GM15510 (cell line): ENCODE data around the gene DCLK3.

ENCODE experiments used
- POLR2A ChIP-seq: IDR thresholded peaks from 3 replicates; pipeline ENCODE4 v1.6.1; 2011; ENCODE audit warnings: borderline replicate concordance; ENCODE audit not compliant: insufficient read length; ENCODE audit errors: extremely low read depth

DCLK3 gene

DNA sequence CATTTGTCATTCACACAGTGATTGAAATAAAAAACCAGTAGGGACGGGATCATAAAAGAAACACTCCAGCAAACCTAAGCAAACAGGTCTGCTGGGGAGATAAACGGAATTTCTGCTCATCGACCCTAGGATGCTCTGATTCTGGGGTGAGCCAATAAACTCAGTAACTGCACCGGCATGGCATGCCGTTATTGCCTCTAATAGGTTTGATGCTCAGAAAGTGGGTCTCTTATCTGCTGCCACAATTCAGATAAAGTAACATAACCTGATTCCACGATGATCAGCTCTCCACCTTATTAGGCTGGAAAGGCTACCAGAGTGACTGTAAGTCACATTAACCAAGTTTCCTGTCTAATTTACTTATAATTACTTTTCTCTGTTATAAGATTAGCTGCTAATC, 19.6 kb downstream of the DCLK3 start:
- no peak for TF ChIP-seq POLR2A

DNA sequence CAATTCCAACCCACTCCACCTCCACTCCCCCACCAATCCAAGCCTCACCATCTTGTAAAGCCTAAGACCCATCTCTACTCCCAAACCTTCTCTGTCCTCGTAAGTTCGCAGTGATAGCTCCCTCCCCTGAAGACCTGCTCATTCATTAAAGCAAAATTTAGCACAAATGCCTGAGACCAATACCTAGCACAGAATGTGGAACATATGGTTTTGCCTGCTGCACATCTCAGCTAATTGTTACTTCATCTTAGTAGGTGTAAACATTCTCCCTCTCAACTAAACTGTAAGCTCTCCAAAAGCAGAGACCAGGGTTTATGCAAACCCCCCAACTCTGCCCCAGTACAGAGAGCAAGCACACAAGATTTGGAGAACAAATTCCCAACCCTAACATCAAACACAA, 20.5 kb downstream of the DCLK3 start:
- no peak for TF ChIP-seq POLR2A

DNA sequence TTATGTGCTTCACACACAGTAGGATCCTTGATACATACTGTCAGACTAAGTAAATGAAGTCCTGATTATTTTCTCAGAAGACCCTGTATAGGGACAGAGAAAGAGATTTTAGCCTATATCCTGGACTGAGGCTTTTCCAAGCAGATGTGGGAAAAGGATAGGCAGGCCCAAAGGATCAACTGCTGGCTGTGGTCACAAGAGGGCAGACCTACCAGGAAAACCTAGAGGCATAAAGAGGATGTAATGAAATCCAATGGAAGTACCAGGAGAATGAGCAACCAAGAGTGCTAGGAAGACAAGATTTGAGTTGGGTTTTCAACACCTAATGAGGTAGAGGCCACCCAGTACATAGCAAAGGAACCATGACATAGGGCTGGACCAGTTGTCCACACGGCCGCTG, 23.1 kb downstream of the DCLK3 start:
- no peak for TF ChIP-seq POLR2A

DNA sequence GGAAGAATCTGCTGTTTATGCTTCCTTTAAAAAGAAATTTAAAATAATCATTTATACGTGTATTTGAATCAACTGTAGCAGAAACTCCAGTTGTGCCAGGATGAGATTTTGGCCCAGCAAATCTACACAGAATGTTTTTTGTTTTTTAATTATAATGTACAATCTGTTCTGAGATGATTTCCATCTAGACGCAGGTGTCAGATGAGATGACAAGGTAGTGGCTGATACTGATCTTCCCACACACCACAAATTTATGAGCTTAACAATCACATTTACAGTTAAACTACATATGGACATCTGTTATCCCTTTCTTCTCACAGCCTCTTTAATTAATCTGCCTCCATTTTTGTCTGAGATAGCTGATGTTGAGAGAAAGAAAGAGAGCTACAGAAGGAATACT, 23.6 kb downstream of the DCLK3 start:
- TF ChIP-seq POLR2A, result no peak

DNA sequence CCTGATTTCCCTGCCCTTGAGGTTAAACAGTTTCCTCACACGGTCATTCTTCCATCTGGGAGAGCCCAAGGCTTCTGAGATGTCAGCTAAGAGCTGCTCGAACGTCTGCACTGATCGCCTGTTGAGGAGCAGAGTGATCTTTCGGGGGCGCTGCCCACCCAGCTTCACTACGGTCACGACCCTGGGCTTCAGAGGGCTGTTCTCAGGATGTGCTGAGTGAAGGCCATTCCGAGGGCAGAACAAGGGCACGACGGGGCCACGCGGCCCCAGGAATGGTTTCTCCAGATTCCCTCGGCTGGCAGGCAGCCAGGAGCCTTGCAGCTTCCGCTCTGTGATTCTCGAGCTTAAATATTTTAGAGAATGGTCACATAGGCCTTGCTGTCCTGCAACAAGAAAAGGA, 25.7 kb downstream of the DCLK3 start:
- no peak for TF ChIP-seq POLR2A

DNA sequence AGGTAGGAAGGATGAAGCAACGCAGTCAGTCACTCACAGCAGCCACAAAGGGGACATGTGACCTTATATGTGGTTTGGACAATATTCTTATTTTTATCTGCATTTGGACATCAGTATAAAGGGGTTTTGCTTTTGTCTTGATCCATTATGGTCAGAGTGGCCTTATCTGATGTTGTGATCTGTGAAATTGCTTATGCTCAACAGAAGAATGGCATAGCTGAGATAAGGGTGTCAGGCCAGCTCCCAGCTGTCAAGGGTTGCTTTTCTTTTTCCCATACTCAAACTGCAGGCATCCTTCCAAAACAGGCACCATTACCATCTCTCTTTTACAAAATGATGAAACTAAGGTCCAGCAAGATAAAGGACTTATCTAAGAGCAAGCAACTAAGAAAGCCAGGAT, 28.1 kb downstream of the DCLK3 start:
- TF ChIP-seq POLR2A, result no peak

DNA sequence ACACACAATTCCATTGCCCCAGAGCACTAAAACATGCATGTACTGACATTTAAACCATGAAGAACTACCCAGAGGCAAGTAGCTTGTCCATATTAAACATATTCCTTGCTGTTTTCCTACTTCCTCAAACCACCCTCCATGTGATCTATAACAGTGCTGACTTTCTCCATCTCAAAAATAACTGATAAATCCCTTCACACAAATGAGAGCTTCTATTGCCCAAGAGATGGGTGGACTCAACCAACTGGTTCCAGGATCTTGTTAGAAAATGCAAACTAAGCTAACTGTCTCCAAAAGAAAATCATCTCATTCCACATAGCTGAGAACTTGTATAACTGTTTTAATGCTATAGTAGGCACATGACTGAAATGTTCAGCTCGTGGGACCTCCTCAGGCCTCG, 29.6 kb downstream of the DCLK3 start:
- no peak for TF ChIP-seq POLR2A

DNA sequence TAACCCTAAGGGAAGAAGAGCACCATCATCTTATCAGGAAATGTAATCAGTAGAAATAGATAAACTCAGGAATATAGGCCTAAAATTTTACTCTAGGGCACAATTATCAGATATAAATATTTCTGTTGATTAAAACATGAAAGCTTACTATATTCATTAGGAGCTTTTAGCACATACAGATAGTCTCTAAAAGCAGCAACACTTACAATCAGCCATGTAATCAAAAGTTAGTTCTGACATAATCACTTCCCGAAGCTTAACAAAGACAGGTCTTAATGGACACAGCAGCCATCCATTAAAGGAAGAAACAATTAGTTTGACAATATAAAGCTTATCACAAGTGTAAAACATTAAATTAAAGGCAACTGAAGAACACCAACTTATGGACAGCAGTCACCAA, 30.6 kb downstream of the DCLK3 start:
- no peak for TF ChIP-seq POLR2A

DNA sequence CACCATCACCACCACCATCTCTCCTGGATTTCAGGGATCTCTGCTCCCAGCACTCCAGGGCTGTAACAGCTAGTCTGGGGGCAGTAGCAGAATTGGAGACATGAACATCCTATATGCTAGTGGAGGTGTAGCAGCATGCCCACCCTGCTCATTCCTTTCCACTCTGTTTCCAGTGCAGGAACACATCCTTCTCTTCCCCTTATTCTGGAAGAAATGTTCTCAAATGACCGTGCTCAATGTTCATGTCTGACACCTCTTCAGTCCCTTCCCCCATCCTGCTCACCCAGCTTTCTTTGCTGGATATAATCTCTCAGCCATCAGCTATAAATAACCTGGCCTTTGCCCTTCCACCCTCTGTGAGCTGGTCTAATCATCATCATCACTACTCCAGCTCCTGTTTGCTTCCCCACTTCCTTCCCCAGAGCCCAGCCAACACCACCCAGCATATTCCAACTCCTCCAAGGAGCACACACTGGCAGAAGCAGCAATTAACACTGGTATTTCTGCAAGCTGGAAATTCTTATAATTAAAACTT, 31.1 kb downstream of the DCLK3 start:
- TF ChIP-seq POLR2A, result no peak

DNA sequence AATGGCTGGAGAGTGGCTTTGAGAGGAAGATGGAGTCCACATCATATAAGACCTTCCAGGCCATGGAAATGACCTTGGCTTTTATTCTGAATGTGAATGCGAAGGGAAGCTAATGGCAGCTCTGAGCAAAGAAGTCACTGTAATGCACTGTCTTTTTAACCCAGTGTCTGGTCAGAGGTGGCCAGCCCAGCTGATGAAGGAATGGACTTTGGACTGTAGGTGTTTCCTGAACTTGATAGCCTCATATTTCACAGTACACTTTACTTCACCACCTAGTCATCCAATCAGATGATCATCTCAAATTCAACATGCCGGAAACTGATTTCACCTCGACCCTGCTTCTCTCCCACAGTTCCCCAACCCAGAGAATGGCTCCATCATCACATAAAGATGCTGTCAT, 33.4 kb downstream of the DCLK3 start:
- TF ChIP-seq POLR2A, result no peak

DNA sequence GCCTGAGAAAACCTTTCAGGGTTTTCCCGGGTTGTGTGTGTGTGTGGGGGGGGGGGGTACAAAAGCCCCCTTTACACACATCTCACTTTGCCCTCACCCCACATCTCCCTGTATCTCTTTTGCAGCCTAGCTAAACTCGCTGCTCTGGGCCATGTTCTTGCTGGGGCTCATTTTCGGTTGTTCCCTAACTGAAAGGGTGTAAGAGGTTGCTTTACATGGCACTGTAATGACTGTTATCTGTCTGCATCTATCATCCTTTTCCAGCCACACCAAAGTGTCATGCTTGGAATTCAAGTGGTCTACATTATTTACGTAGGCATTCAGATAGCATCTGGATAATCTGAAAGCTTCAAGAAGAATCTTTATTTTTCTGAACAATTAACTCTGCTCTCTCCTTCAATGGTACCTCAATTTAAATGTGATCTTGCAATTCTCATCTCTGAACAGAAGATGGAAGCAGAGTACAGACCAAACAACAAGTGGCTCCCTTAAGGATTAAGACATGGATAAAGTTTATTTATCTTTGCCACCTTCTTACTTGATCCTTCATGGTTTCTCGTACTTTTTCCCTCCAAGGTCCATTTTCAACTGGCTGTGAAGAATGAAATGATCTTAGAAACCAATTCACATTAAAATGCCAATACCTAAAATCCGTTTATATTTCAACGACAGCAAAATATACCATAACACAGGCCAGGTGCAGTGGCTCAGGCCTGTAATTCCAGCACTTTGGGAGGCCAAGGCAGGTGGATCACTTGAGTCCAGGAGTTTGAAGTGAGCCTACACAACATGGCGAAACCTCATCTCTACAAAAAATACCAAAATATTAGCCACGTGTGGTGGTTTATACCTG, 34.9 kb downstream of the DCLK3 start:
- no peak for TF ChIP-seq POLR2A

DNA sequence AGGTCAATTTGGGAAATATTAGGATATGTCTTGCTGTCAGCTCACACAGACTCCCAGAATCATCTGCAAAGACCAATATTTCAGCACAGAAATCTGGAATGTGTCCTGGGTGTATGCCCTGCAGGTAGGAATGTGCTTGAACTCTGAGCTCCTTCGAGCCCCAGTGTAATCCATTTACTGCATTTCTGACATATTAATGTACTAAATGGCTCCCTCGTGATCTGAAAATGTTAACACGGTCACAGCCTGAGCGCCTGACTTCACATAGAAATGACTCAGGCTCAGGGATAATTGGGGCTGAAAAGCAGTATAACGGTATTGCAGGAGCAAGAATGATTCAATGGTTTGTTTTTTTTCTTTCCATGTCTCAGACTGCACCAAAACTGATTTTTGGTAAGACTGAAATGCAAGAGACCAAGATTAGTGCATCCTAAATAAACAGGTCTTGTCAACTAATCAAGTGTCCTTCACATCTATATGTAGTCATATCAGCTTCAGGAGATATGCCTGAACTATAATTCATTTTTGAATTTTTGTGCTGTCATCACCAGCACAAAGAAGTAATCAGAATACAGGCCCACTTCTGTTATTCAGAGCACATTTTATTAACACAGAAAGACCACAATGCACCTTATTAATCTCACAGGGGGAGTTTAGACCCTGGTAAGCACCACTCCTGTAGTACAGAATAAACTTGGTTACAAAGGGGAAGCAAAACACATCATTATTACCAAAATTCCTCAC, 49.8 kb downstream of the DCLK3 start:
- TF ChIP-seq POLR2A, result no peak

DNA sequence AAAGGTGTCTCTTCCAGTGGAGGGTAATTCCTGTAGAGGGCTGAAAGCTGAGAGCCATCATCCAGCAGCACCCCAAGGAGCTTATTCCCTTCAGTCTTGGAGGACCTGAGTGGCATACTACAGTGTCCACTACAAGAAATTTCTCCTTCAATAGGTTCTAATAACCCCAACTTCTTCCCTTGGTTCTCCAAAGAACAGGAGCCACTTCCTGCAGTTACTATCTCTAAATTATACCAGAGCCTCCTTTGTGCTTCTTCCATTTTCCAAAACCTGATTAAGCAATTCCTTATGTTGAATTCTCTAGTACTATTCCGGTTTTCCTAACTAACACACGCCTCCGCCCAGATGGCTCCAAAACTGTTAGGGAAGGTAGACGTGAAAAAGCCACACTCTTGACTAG, 50.4 kb downstream of the DCLK3 start:
- TF ChIP-seq POLR2A, result no peak

DNA sequence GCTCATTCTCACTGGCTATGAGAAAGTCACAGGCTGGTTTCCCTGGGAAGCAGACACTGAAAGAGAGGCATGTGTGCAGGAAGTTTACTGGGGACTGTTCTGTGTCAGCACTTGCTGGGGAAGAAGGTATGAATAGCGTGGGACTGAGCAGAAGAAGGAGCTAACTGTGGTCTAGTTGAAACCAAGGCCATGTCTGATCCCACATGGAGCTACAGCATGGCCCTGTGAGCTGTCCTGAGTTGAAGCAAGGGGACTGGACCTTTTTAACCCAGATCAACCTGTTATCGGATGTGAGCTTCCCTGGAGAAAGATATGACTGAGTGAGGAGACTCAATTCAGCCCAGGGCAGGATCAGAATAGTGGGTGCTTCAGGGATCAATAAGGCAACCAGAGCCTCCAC, 53.7 kb downstream of the DCLK3 start:
- TF ChIP-seq POLR2A, result no peak

DNA sequence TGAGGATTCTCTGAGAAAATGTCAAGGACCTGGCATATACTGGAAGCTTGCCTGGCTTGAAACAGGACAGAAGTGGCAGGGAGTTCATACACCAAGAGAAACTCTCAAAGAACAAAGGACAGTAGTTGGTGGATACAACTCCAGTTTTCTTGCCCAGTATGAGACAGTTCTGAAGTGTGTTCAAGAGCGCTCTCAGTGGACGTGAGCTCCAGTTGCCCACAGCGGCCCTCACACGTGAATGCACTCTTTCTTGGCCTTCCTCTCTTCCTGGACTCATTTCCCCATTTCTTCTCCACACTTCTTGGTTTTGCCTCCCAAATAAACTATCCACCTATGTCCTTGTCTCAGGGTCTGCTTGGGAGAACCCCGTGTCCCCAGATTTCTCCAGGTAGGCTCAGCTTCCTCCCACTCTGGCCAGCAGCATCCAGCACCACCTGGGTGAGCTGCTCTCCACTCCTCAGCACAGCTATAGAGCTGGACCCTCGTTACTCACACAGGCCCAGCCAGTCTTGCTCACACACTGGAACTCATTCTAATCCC, 54.5 kb downstream of the DCLK3 start:
- TF ChIP-seq POLR2A, result no peak
